Osteocyte (in vitro differentiated cells): ENCODE data around the gene ACOT12. TPM values are rescaled to one million over a fixed set of nuclear protein-coding genes. Genes with fewer than 3 reads are reported as not detected.
A peak's percentile ranks its signal among the peaks of the same experiment; 100 is the strongest.

ENCODE experiments used
- DNase-seq: peaks from one replicate; pipeline ENCODE4 v3.0.0; 2021; ENCODE audit warnings: mixed read lengths; ENCODE audit not compliant: unreplicated experiment; ENCODE audit errors: extremely low spot score
- H3K27ac Mint-ChIP-seq: one replicate; pipeline ENCODE4 v1.8.0; 2021; ENCODE audit warnings: mild to moderate bottlenecking, mixed read lengths; ENCODE audit not compliant: unreplicated experiment
- H3K27me3 Mint-ChIP-seq: one replicate; pipeline ENCODE4 v1.8.0; 2021; ENCODE audit warnings: mixed read lengths; ENCODE audit not compliant: unreplicated experiment
- H3K36me3 Mint-ChIP-seq: one replicate; pipeline ENCODE4 v1.8.0; 2021; ENCODE audit warnings: mixed read lengths; ENCODE audit not compliant: unreplicated experiment
- H3K4me1 Mint-ChIP-seq: one replicate; pipeline ENCODE4 v1.8.0; 2021; ENCODE audit warnings: mixed read lengths; ENCODE audit not compliant: unreplicated experiment
- H3K4me3 Mint-ChIP-seq: one replicate; pipeline ENCODE4 v1.8.0; 2021; ENCODE audit warnings: mild to moderate bottlenecking, moderate library complexity, mixed read lengths; ENCODE audit not compliant: unreplicated experiment
- H3K9me3 Mint-ChIP-seq: one replicate; pipeline ENCODE4 v1.8.0; 2021; ENCODE audit warnings: mixed read lengths; ENCODE audit not compliant: unreplicated experiment
- total RNA-seq: library from RNA; stranded (reverse); gene quantifications from 2 replicates; pipeline ENCODE4 v1.2.1, GENCODE V29; 2021
- TF ChIP-seq, protein P1 (sequence below): fragments of 200-600 bp; sonication (generic); IDR thresholded peaks from 2 replicates; pipeline ENCODE4 v1.5.0; 2021; ENCODE audit warnings: antibody characterized with exemption, mild to moderate bottlenecking, moderate library complexity

ACOT12 gene
- total RNA-seq, 1 donor from 2014 or later, result not detected

DNA sequence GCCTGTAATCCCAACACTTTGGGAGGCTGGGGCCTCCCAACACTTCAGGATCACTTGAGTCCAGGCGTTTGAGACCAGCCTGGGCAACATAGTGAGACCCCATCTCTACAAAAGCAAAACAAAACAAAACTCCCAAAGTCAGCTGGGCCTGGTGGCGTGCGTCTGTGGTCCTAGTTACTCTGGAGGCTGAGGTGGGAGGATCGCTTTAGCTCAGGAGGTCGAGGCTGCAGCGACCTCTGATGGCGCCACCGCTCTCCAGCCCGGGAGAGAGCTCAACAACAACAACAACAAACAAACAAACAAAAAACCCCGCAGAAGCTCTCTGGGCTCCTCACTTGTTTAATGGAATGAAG is 528 bp downstream of the ACOT12 start:
- H3K4me3 Mint-ChIP-seq, result peak overlapping the region; percentile 68
- no peaks in the 10 kb centered on the region for H3K27me3 Mint-ChIP-seq

DNA sequence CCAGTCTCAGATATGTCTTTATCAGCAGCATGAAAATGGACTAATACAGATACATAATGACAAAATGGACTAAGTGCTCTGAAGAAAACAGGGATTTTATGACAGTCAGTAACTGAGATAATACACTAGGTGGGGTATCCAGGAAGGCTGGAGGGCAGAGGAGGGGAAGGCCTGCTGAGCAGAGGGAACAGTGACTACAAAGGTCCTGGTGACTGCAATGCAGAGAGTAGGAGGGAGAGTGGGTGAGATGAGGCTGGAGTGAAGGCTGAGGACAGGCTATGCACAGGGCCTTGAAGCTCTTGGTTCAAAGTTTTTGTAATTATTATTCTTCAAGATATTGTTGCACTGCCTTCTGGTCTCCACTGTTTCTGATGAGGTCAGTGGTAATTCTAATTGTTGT is 4.9 kb downstream of the ACOT12 start:
- Mint-ChIP-seq H3K27ac (no peak overlapping the region), H3K9me3 (peaks cover 4% of the 10 kb centered on the region), H3K36me3 (no peaks in the 10 kb centered on the region), H3K27me3 (no peaks in the 10 kb centered on the region), H3K4me1 (peaks cover 4% of the 10 kb centered on the region), H3K4me3 (no peak overlapping the region)
- TF ChIP-seq, protein P1, sequence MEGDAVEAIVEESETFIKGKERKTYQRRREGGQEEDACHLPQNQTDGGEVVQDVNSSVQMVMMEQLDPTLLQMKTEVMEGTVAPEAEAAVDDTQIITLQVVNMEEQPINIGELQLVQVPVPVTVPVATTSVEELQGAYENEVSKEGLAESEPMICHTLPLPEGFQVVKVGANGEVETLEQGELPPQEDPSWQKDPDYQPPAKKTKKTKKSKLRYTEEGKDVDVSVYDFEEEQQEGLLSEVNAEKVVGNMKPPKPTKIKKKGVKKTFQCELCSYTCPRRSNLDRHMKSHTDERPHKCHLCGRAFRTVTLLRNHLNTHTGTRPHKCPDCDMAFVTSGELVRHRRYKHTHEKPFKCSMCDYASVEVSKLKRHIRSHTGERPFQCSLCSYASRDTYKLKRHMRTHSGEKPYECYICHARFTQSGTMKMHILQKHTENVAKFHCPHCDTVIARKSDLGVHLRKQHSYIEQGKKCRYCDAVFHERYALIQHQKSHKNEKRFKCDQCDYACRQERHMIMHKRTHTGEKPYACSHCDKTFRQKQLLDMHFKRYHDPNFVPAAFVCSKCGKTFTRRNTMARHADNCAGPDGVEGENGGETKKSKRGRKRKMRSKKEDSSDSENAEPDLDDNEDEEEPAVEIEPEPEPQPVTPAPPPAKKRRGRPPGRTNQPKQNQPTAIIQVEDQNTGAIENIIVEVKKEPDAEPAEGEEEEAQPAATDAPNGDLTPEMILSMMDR, result no peak
- no peak for DNase-seq

More for the DNA sequence above, 528 bp downstream of the ACOT12 start:
- Mint-ChIP-seq H3K4me1 (peaks cover 14% of the 10 kb centered on the region), H3K27ac (no peak overlapping the region), H3K9me3 (peaks cover under 1% of the 10 kb centered on the region), H3K36me3 (no peaks in the 10 kb centered on the region)
- TF ChIP-seq, protein P1, result no peak
- no peak for DNase-seq

DNA sequence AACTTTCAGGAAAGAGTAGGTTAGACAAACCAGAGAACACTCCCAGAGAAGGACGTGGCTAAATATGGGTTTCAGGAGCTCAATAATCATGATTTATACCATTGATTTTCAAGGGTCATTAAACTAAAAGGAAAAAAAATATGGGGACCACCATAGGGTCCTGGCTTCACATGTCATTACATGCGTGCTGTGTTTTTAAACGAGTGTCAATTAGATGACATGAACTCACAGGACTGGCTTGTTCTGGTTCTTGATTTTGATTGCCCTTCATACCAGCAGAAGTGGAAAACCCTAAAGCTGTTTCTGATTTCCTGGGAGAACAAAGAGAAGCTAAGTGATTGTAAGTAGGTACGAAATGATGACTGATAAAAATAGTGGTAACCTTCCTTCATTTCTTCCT is 5.8 kb downstream of the ACOT12 start:
- H3K4me1 Mint-ChIP-seq, result no peaks in the 10 kb centered on the region
- no peak for DNase-seq
- peaks cover 4% of the 10 kb centered on the region for H3K9me3 Mint-ChIP-seq
- no peak overlapping the region for H3K4me3 Mint-ChIP-seq
- no peaks in the 10 kb centered on the region for H3K27me3 Mint-ChIP-seq
- H3K27ac Mint-ChIP-seq, result no peak overlapping the region
- no peaks in the 10 kb centered on the region for H3K36me3 Mint-ChIP-seq
- TF ChIP-seq, protein P1, result no peak

DNA sequence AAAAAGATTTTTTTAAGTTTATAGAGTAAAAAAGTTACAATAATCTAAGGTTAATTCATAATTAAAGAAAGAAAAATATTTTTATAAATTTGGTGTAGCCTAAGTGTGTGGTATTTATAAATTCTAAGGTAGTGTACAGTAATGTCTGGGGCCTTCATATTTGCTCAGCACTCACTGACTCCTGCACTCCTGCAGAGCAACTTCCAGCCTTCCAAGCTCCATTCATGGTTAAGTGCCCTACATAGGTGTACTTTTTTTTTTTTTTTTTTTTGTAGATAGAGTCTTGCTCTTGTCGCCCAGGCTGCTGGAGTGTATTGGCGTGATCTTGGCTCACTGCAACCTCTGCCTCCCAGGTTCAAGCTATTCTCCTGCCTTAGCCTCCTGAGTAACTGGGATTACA is 10.1 kb downstream of the ACOT12 start:
- Mint-ChIP-seq H3K36me3 (no peaks in the 10 kb centered on the region), H3K4me3 (no peak overlapping the region), H3K4me1 (no peaks in the 10 kb centered on the region)

DNA sequence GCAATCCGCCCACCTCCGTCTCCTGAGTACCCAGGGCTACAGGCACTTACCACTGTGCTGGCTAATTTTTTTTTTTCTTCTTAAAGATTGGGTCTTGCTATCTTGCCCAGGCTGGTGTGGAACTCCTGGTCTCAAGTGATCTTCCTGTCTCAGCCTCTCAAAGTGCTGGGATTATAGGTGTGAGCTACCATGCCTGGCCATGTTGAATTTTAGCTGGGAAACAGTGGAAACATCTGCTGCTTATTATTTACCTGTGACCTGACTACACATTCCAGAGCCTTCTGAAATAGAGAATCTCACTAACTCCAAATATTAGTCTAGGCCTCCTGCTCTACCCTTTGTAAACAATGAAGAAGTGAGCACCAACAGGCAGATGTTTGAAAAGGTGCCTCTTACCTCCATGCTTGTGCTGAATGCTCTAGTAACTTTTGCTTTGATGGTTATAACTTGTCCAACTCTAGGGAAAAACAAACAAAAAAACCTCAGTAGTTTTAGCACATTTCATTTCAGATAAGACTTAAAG is 22.5 kb downstream of the ACOT12 start:
- Mint-ChIP-seq H3K4me1 (no peaks in the 10 kb centered on the region), H3K4me3 (no peak overlapping the region), H3K36me3 (no peaks in the 10 kb centered on the region), H3K27me3 (peaks cover 35% of the 10 kb centered on the region), H3K9me3 (no peaks in the 10 kb centered on the region), H3K27ac (no peak overlapping the region)
- TF ChIP-seq, protein P1, result no peak
- DNase-seq, result no peak

More for the DNA sequence above, 10.1 kb downstream of the ACOT12 start:
- Mint-ChIP-seq H3K9me3 (peaks cover 4% of the 10 kb centered on the region), H3K27ac (no peak overlapping the region), H3K27me3 (peaks cover 2% of the 10 kb centered on the region)
- DNase-seq, result no peak
- TF ChIP-seq, protein P1, result no peak
